ENCODE results near the gene TIMM10B. TPM values are rescaled to one million over a fixed set of nuclear protein-coding genes. Genes with fewer than 3 reads are reported as not detected.
"Not testable (repeated sequence)": the region's sequence is repeated elsewhere in the genome, so short reads cannot be mapped to it uniquely, and the experiment has no call there.

The TIMM10B gene
- total RNA-seq, 1 donor from 2014 or later: 35.9 TPM

- DNase-seq (ENCODE audit: low spot score): no peak
These were observed 22.9 kb downstream of the TIMM10B start for GRCh38 chr11:6504166-6504565.

- no peak for DNase-seq (ENCODE audit: low spot score)
These were observed 24.4 kb downstream of the TIMM10B start for GRCh38 chr11:6505577-6506240.

GRCh38 chr11:6516865-6517264, 35.6 kb downstream of the TIMM10B start:
- no peak for DNase-seq (ENCODE audit: low spot score)

- DNase-seq (ENCODE audit: low spot score): no peak
These were observed 39.0 kb downstream of the TIMM10B start for GRCh38 chr11:6520265-6520664.

- DNase-seq (ENCODE audit: low spot score): not testable (repeated sequence)
These were observed 40.6 kb downstream of the TIMM10B start for GRCh38 chr11:6521946-6522345.

GRCh38 chr11:6523253-6523652, 42.0 kb downstream of the TIMM10B start:
- no peak for DNase-seq (ENCODE audit: low spot score)

GRCh38 chr11:6526411-6527135, 45.3 kb downstream of the TIMM10B start:
- DNase-seq (ENCODE audit: low spot score): no peak

- DNase-seq (ENCODE audit: low spot score): no peak
These were observed 48.0 kb downstream of the TIMM10B start for GRCh38 chr11:6529266-6529665.

- no peak for DNase-seq (ENCODE audit: low spot score)
These were observed 49.5 kb downstream of the TIMM10B start for GRCh38 chr11:6530848-6531247.

- DNase-seq (ENCODE audit: low spot score): no peak
These were observed 50.0 kb downstream of the TIMM10B start for GRCh38 chr11:6531267-6531752.

Other genes with a start within 250 kb of the TIMM10B start
- gene FHIP1B, start 246.9 kb upstream of the TIMM10B start, total RNA-seq: 23.2 TPM
- not detected for gene CNGA4, start 242.4 kb upstream of the TIMM10B start, total RNA-seq
- not detected for gene CCKBR, start 221.7 kb upstream of the TIMM10B start, total RNA-seq
- 56.0 TPM for gene CAVIN3, start 161.0 kb upstream of the TIMM10B start, total RNA-seq
- 34.4 TPM for gene SMPD1, start 91.0 kb upstream of the TIMM10B start, total RNA-seq
- gene APBB1, start 62.4 kb upstream of the TIMM10B start, total RNA-seq: 31.3 TPM
- 1.1 TPM for gene HPX, start 40.5 kb upstream of the TIMM10B start, total RNA-seq
- 20.5 TPM for gene TRIM3, start 7.6 kb upstream of the TIMM10B start, total RNA-seq
- 41.5 TPM for gene ARFIP2, start 170 bp upstream of the TIMM10B start, total RNA-seq
- 13.7 TPM for gene DNHD1, start 15.8 kb downstream of the TIMM10B start, total RNA-seq
- 20.8 TPM for gene RRP8, start 122.1 kb downstream of the TIMM10B start, total RNA-seq
- 141 TPM for gene ILK, start 122.3 kb downstream of the TIMM10B start, total RNA-seq
- 142 TPM for gene TAF10, start 130.7 kb downstream of the TIMM10B start, total RNA-seq
- 133 TPM for gene TPP1, start 137.9 kb downstream of the TIMM10B start, total RNA-seq
- gene DCHS1, start 174.3 kb downstream of the TIMM10B start, total RNA-seq: 23.0 TPM
- 42.2 TPM for gene MRPL17, start 201.8 kb downstream of the TIMM10B start, total RNA-seq

Measured in mesenteric fat pad (tissue), 1 donor.